Right lobe of liver (tissue), 6 donors: ENCODE measurements around the gene CADM2. TPM values are rescaled to one million over a fixed set of nuclear protein-coding genes. Genes with fewer than 3 reads are reported as not detected.

Experiments used
- ATAC-seq, 4 donors: fragments of 200-7000 bp; cut with Tn5 transposase; one replicate each; pipeline ENCODE4 v1.9.1; 2020; ENCODE audit warnings: mild to moderate bottlenecking in 4 of 4, moderate library complexity in 4 of 4
- DNase-seq, 3 donors: peaks; one replicate each; pipeline ENCODE4 v3.0.0-alpha.2; 2020
- H3K27ac ChIP-seq, 3 donors: fragments of 200-600 bp; one replicate each; pipeline ENCODE4 v1.8.0; 2022
- H3K27me3 ChIP-seq, 2 donors: fragments of 200-600 bp; one replicate each; pipeline ENCODE4 v1.8.0; 2022
- H3K36me3 ChIP-seq, 4 donors: fragments of 200-600 bp; sonication (generic) in 1 of 4; one replicate each; pipeline versions ENCODE4 v1.5.1 to v1.8.0; 2017 to 2022; ENCODE audit warnings: control low read depth in 1 of 4
- H3K4me1 ChIP-seq, 4 donors: fragments of 200-600 bp; sonication (generic) in 1 of 4; one replicate each; pipeline versions ENCODE4 v1.5.1 to v1.8.0; 2017 to 2022; ENCODE audit warnings: control low read depth in 1 of 4
- H3K4me3 ChIP-seq, 3 donors: fragments of 200-600 bp; one replicate each; pipeline ENCODE4 v1.8.0; 2022
- H3K9me3 ChIP-seq, 4 donors: fragments of 200-600 bp; sonication (generic) in 1 of 4; one replicate each; pipeline versions ENCODE4 v1.5.1 to v1.8.0; 2017 to 2022; ENCODE audit warnings: control low read depth in 1 of 4
- POLR2A ChIP-seq: fragments of 450-650 bp; IDR thresholded peaks from one replicate; pipeline ENCODE4 v1.6.1; 2017; ENCODE audit warnings: antibody characterized with exemption, mild to moderate bottlenecking
- WGBS: methylation state at CpG from one replicate; pipeline ENCODE4 v1.1.6; 2018; ENCODE audit warnings: low coverage, low lambda C conversion rate; ENCODE audit not compliant: insufficient coverage; ENCODE audit errors: missing lambda C conversion rate; 5-methylcytosine and 5-hydroxymethylcytosine counted together
- intact Hi-C, 2 donors: fragments of 100-400 bp; cut with DNase I; formaldehyde crosslinking; loops; one replicate each; pipeline versions ENCODE4 v1.11.2 to v1.14.1; 2022
- total RNA-seq, 6 experiments: library from RNA; depleted of rRNA in 2 of 6; stranded (reverse); fragments of >200 nt in 2 of 6; fragmentation: NEBNext Ultra II Directional in 3 of 6; extraction: Animal tissue kit (Norgen Biotek cat#: 25700) in 3 of 6; gene quantifications; one replicate each; pipeline versions ENCODE4 v1.1.0 to v1.2.4, GENCODE V29; 2016 to 2023
- TF ChIP-seq, protein P1 (sequence below), 4 donors: fragments of 200-600 bp in 3 of 4; fragments of 450-650 bp in 1 of 4; IDR thresholded peaks; one replicate each; pipeline versions ENCODE4 v1.5.1 to v1.8.0; 2016 to 2022; ENCODE audit warnings: antibody characterized with exemption in 4 of 4, mild to moderate bottlenecking in 2 of 4
- donor health status: DM: no; HTN: yes; CAD: no.
- donor health status: DM: no; HTN: no; CAD: no.
- donor health status: DM: no; HTN: no; CAD: no.
- donor health status: DM: no; HTN: yes; CAD: no.
- donor health status: DM: no; HTN: yes; CAD: no.

Gene CADM2
- total RNA-seq, 6 experiments from 2014 or later, result under 0.01 to 1.7 (median 0.15) TPM

DNA sequence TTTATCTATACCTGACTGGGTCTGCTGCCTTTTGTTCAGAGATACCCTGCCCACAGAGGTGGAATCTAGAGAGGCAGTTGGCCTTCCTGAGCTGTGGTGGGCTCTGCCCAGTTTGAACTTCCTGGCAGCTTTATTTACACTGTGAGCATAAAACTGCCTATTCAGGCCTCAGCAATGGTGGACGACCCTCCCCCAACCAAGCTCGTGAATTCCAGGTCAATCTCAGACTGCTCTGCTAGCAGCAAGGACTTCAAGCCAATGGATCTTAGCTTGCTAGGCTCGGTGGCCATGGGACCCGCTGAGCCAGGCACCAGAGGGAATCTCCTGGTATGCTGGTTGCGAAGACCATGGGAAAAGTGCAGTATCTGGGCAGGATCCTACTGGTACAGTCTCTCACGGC, 270.2 kb downstream of the CADM2 start:
- Histone ChIP-seq H3K27me3 (no peaks in the 10 kb centered on the region), H3K9me3 (no peaks in the 10 kb centered on the region), H3K36me3 (no peaks in the 10 kb centered on the region), H3K4me3 (no peak overlapping the region), H3K27ac (no peak overlapping the region), H3K4me1 (no peaks in the 10 kb centered on the region)
- no peak for TF ChIP-seq POLR2A
- TF ChIP-seq, protein P1, sequence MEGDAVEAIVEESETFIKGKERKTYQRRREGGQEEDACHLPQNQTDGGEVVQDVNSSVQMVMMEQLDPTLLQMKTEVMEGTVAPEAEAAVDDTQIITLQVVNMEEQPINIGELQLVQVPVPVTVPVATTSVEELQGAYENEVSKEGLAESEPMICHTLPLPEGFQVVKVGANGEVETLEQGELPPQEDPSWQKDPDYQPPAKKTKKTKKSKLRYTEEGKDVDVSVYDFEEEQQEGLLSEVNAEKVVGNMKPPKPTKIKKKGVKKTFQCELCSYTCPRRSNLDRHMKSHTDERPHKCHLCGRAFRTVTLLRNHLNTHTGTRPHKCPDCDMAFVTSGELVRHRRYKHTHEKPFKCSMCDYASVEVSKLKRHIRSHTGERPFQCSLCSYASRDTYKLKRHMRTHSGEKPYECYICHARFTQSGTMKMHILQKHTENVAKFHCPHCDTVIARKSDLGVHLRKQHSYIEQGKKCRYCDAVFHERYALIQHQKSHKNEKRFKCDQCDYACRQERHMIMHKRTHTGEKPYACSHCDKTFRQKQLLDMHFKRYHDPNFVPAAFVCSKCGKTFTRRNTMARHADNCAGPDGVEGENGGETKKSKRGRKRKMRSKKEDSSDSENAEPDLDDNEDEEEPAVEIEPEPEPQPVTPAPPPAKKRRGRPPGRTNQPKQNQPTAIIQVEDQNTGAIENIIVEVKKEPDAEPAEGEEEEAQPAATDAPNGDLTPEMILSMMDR (IDR thresholded peaks at IDR 0.05), result no peak
- DNase-seq (no peak), ATAC-seq (no peak)
- intact Hi-C loops, result no loop called here
- WGBS, result 28% methylated on average over 2 of the region's 6 CpGs

DNA sequence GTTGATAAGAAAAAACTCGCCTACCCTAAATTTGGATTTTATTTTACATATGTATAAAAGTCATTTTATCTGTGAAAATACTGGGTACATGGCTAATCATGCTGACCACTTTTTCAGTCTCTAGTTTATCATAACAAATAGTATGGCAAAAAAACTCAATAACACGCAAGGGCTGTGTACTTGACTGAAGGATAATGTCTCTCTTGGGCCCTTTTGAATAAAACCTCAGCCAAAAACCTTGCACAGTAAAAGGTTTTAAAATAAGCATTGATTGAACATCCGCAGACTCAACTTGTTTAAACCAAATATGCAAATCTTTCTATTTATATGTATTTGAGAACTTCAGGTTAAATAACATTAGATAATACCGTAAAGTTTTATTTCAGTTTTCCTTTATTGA, 285.3 kb downstream of the CADM2 start:
- H3K27ac ChIP-seq, result no peak overlapping the region
- 67% methylated on average over 4 of the region's 4 CpGs for WGBS
- ATAC-seq (no peak), DNase-seq (no peak)
- intact Hi-C loops, result no loop called here
- H3K4me1 ChIP-seq, result no peaks in the 10 kb centered on the region
- no peaks in the 10 kb centered on the region for H3K9me3 ChIP-seq
- TF ChIP-seq, protein P1 (IDR thresholded peaks at IDR 0.05), result no peak
- TF ChIP-seq POLR2A, result no peak
- no peaks in the 10 kb centered on the region for H3K36me3 ChIP-seq
- no peak overlapping the region for H3K4me3 ChIP-seq
- H3K27me3 ChIP-seq, result peaks cover 0 to 4% of the 10 kb centered on the region in 2 donors

- no peaks in the 10 kb centered on the region for H3K9me3 ChIP-seq
- DNase-seq, result no peak
- peaks cover 0 to 4% of the 10 kb centered on the region in 2 donors for H3K27me3 ChIP-seq
- intact Hi-C loops, result no loop called here
- no peak overlapping the region for H3K27ac ChIP-seq
- WGBS, result 57% methylated on average over 2 of the region's 2 CpGs
- no peaks in the 10 kb centered on the region for H3K4me1 ChIP-seq
- H3K4me3 ChIP-seq, result no peak overlapping the region
- no peak for TF ChIP-seq POLR2A
- TF ChIP-seq, protein P1 (IDR thresholded peaks at IDR 0.05), result no peak
- no peaks in the 10 kb centered on the region for H3K36me3 ChIP-seq
- ATAC-seq, result no peak
Measured at GRCh38 chr3:85244519-85244918, 285.7 kb downstream of the CADM2 start.

DNA sequence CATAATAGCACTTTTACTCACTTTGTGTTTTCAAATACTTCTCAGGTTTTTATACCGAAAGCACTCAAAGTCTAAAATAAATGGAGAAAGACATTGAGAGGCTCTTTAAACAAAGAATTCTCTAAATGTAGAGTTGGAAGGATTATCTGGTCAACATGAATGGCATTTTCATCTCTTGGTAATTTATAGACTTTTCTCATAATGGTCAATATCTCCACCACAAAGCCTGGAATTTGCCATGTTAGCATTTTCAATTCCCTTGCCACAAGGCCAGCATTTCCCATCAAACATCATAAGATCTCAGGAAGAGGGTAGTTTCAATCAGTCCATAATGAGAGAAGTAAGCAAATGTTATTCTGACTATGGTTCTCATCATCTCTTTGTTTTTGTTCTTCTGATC, 293.0 kb downstream of the CADM2 start:
- no peak for TF ChIP-seq POLR2A
- TF ChIP-seq, protein P1 (IDR thresholded peaks at IDR 0.05), result no peak
- Histone ChIP-seq H3K4me3 (no peak overlapping the region), H3K4me1 (no peaks in the 10 kb centered on the region), H3K36me3 (no peaks in the 10 kb centered on the region), H3K9me3 (no peaks in the 10 kb centered on the region), H3K27me3 (no peaks in the 10 kb centered on the region), H3K27ac (no peak overlapping the region)
- intact Hi-C loops, result no loop called here
- WGBS, result 81% methylated on average over 1 of the region's 1 CpG
- ATAC-seq (no peak), DNase-seq (no peak)

DNA sequence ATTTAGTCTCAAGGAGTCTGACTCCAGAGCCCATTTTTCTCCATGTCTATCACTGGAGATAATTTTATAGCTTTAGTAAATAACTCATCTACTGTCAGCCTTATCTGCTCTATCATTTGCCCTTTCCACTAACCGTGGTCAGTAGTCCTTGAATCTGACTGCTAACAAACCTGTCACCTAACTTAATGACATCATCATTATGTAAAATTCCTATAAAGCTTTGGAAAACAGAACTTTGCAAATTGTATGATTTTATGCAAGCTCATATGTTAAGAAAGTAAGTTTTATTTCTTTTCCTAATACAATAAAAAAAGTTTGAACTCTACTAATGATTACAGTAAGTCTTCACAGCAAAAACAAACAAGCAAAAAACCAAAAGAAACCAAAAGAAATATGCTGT, 293.9 kb downstream of the CADM2 start:
- ATAC-seq (no peak), DNase-seq (no peak)
- Histone ChIP-seq H3K27me3 (no peaks in the 10 kb centered on the region), H3K4me3 (no peak overlapping the region), H3K27ac (no peak overlapping the region), H3K36me3 (no peaks in the 10 kb centered on the region), H3K9me3 (no peaks in the 10 kb centered on the region), H3K4me1 (no peaks in the 10 kb centered on the region)
- intact Hi-C loops, result no loop called here
- 17% methylated on average over 1 of the region's 1 CpG for WGBS
- TF ChIP-seq, protein P1 (IDR thresholded peaks at IDR 0.05), result no peak
- TF ChIP-seq POLR2A, result no peak
